A549 (cell line): ENCODE measurements around the gene AGBL4.

ENCODE experiments used
- CHD4 ChIP-seq: fragments of 200-600 bp; sonication (generic); IDR thresholded peaks from 2 replicates; pipeline ENCODE4 v1.6.1; 2016; ENCODE audit warnings: antibody characterized with exemption, mild to moderate bottlenecking, borderline replicate concordance
- POLR2A ChIP-seq: IDR thresholded peaks from 2 replicates; pipeline ENCODE4 v1.6.1; 2012; ENCODE audit warnings: mild to moderate bottlenecking, low read length
- RFX5 ChIP-seq: fragments of 450-650 bp; IDR thresholded peaks from 2 replicates; pipeline ENCODE4 v1.7.1; 2014; ENCODE audit warnings: antibody characterized with exemption, mild to moderate bottlenecking, moderate library complexity
- TF ChIP-seq, protein P1 (sequence below): fragments of >200 bp; sonication (Bioruptor Twin); formaldehyde crosslinking; IDR thresholded peaks from 3 replicates; pipeline ENCODE4 v1.5.1; 2016

- TF ChIP-seq RFX5 (no peak), CHD4 (no peak), POLR2A (no peak)
- TF ChIP-seq, protein P1, sequence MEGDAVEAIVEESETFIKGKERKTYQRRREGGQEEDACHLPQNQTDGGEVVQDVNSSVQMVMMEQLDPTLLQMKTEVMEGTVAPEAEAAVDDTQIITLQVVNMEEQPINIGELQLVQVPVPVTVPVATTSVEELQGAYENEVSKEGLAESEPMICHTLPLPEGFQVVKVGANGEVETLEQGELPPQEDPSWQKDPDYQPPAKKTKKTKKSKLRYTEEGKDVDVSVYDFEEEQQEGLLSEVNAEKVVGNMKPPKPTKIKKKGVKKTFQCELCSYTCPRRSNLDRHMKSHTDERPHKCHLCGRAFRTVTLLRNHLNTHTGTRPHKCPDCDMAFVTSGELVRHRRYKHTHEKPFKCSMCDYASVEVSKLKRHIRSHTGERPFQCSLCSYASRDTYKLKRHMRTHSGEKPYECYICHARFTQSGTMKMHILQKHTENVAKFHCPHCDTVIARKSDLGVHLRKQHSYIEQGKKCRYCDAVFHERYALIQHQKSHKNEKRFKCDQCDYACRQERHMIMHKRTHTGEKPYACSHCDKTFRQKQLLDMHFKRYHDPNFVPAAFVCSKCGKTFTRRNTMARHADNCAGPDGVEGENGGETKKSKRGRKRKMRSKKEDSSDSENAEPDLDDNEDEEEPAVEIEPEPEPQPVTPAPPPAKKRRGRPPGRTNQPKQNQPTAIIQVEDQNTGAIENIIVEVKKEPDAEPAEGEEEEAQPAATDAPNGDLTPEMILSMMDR = no peak
These were observed 1535.0 kb downstream of the AGBL4 start for GRCh38 chr1:48488721-48489120.
